GM23338 (cell line): Measurements from ENCODE around the gene TMBIM1.

ENCODE experiments used
- EZH2 ChIP-seq: fragments of 200-600 bp; sonication (generic); IDR thresholded peaks from one replicate; pipeline ENCODE4 v1.8.0; 2017; ENCODE audit warnings: antibody characterized with exemption, mild to moderate bottlenecking, low read depth; ENCODE audit not compliant: unreplicated experiment
- JUNB ChIP-seq: IDR thresholded peaks from one replicate; pipeline ENCODE4 v1.6.1; 2016; ENCODE audit warnings: antibody characterized with exemption; ENCODE audit not compliant: unreplicated experiment
- POLR2AphosphoS5 ChIP-seq: IDR thresholded peaks from 2 replicates; pipeline ENCODE4 v1.6.1; 2016; ENCODE audit warnings: antibody characterized with exemption, low read depth
- TF ChIP-seq, protein P1 (sequence below), 2 experiments: fragments of 200-600 bp in 1 of 2; sonication (generic) in 1 of 2; conservative IDR thresholded peaks; 2 replicates each; pipeline versions ENCODE4 v1.5.1 to v1.6.1; 2016 to 2017; ENCODE audit warnings: antibody characterized with exemption in 2 of 2, low read depth in 2 of 2, mild to moderate bottlenecking in 2 of 2, moderate library complexity in 1 of 2

DNA sequence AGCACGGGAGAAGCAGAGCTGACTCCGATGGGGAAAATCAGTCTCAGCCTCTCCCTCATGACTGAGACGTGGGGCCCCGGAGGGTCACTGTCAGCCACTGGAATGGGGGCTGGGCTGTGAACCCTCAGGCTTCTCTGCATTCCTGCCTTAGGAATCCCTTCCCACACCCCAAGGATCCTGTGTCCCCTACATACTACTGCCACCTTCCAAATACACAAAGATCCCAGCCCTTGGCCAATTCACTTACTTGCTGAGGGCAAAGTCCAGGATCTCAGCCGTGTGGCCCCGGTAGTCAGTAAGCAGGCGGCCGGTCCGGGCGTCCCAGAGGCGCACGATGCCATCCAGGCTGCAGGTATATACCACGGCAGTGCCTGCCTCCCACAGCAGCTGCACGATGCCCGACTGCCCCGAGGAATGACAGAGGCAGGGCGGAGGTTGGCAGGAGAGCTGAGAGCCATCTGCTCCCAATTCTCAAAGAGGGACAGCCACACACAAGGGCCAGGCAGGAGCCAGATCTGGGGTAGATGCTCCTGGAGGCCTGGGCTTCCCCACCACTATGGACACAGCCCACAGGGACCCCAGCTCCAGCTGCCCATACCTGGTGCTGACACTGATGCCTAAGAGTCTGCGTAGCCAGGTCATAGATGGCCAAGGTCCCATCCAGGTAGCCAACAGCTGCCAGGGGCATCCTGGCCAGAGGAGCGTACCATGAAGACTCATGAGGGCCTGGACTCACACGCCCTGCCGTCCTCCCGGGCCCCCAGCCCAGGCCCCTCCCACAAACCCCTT is 27.3 kb downstream of the TMBIM1 start:
- TF ChIP-seq, protein P1, sequence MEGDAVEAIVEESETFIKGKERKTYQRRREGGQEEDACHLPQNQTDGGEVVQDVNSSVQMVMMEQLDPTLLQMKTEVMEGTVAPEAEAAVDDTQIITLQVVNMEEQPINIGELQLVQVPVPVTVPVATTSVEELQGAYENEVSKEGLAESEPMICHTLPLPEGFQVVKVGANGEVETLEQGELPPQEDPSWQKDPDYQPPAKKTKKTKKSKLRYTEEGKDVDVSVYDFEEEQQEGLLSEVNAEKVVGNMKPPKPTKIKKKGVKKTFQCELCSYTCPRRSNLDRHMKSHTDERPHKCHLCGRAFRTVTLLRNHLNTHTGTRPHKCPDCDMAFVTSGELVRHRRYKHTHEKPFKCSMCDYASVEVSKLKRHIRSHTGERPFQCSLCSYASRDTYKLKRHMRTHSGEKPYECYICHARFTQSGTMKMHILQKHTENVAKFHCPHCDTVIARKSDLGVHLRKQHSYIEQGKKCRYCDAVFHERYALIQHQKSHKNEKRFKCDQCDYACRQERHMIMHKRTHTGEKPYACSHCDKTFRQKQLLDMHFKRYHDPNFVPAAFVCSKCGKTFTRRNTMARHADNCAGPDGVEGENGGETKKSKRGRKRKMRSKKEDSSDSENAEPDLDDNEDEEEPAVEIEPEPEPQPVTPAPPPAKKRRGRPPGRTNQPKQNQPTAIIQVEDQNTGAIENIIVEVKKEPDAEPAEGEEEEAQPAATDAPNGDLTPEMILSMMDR (conservative IDR thresholded peaks at IDR 0.05; ENCODE audit: low read depth in 2 of 2), result no peak
- TF ChIP-seq JUNB (no peak), EZH2 (no peak), POLR2AphosphoS5 (no peak)
